HUES6 (cell line): Measurements from ENCODE around the gene TOMM34.

Experiments used
- H3K27ac ChIP-seq: 2 replicates; pipeline ENCODE4 v1.7.0; 2013; ENCODE audit warnings: low read depth, mild to moderate bottlenecking, low read length, inconsistent platforms
- H3K27me3 ChIP-seq: 2 replicates; pipeline ENCODE4 v1.6.1; 2013; ENCODE audit warnings: low read length; ENCODE audit not compliant: control insufficient read depth, insufficient read depth
- H3K36me3 ChIP-seq: 2 replicates; pipeline ENCODE4 v1.6.1; 2013; ENCODE audit warnings: low read length; ENCODE audit not compliant: control insufficient read depth, insufficient read depth
- H3K4me1 ChIP-seq: 2 replicates; pipeline ENCODE4 v1.6.1; 2013; ENCODE audit warnings: low read length; ENCODE audit not compliant: control insufficient read depth, insufficient read depth
- H3K4me3 ChIP-seq: 2 replicates; pipeline ENCODE4 v1.5.1; 2013; ENCODE audit warnings: low read depth, low read length
- H3K9ac ChIP-seq: one replicate; pipeline ENCODE4 v1.6.1; 2013; ENCODE audit warnings: mild to moderate bottlenecking, low read length
- H3K9me3 ChIP-seq: 2 replicates; pipeline ENCODE4 v1.6.1; 2013; ENCODE audit warnings: low read depth, low read length; ENCODE audit not compliant: control insufficient read depth, insufficient read depth

The TOMM34 gene

DNA sequence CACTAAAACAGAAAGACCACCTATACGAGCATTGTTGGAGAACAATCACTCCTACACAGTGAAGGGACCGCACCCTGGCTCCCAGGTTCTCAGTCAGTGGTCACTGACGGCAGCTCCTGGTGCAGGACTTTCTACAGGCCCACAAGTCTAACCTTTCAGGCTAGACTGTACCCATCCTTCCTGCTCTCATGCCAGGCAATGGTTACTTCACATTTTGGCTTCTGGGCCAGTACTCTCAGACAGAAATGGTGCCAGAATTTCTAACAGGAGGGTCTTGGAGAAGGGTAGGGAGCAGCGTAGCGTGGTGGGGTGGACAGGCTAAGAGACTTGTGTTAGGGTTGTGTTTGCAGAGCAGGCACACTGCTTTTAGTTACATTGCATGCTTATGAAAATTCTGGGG is 12.1 kb downstream of the TOMM34 start:
- H3K9me3 ChIP-seq: no peaks in the 10 kb centered on the region
- no peaks in the 10 kb centered on the region for H3K4me1 ChIP-seq
- H3K4me3 ChIP-seq: no peak overlapping the region
- no peak overlapping the region for H3K27ac ChIP-seq
- no peak overlapping the region for H3K9ac ChIP-seq
- no peaks in the 10 kb centered on the region for H3K27me3 ChIP-seq
- H3K36me3 ChIP-seq: peaks cover 95% of the 10 kb centered on the region

DNA sequence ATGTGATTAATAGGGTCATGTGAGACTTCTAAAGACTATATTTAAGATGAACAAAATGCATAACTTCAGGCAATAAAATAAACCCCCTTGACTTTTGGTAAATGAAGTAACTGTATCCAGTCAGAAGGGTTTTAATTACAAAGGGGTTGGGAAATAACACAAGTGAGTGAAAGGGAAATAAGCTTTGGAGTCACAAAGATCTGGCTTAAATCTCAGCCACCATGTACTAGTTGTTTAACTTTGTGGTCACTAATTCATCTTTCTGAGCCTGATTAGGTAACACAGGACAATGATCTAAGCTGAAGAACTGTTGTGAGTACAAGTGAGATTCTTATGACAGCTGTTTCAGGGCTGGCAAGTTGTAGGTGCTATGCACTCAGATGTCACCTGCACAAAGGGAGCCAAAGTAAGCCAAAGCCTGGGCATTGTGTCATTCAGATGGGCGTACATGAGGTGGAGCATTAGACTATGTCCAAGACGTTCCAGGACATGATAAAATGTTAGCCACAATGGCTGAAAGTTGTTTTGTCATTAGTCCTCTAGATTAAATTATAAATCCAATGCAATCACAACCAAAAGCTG is 13.8 kb downstream of the TOMM34 start:
- H3K36me3 ChIP-seq: peaks cover 95% of the 10 kb centered on the region

DNA sequence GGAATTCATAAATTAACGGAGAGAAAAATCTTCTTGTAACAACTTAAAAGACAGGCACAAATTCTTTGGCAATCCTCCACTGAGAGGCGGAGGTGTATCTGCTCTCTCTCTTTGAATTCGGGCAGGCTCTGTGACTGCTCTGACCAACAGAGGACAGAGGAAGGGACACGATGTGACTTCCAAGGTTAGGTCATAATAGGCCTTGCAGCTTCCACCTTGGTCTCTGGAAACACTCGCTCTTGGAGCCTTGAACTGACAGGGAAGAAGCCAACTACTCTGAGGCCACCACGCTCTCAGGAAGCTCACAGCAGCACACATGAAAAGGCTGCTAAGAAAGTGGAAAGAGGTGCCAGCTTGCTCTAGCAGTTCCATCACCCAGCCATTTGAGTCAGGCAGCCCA is 14.9 kb downstream of the TOMM34 start:
- Histone ChIP-seq H3K4me1 (no peaks in the 10 kb centered on the region), H3K9ac (no peak overlapping the region), H3K27ac (no peak overlapping the region), H3K4me3 (no peak overlapping the region), H3K36me3 (peaks cover 92% of the 10 kb centered on the region), H3K27me3 (no peaks in the 10 kb centered on the region), H3K9me3 (no peaks in the 10 kb centered on the region)

More for the DNA sequence above, 13.8 kb downstream of the TOMM34 start:
- Histone ChIP-seq H3K9ac (no peak overlapping the region), H3K27ac (no peak overlapping the region), H3K4me1 (no peaks in the 10 kb centered on the region), H3K9me3 (no peaks in the 10 kb centered on the region), H3K27me3 (no peaks in the 10 kb centered on the region), H3K4me3 (no peak overlapping the region)

DNA sequence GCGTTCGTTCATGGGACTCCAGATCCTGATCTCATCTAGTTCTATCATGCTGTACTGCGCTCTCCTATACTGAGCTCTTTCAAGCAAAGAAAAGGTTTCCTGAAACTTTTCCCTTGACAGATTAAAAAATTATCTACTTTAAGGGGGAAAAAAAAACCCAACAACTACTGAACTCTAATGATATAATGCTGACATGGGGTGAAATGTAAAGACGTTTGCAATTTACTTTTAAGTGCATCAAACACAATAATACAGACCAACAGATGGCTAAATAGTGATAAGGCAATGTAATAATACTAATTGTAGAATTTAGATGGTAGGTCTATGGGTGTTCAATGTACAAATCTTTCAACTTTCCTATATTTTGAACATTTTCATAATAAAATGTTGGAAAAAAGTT is 16.4 kb downstream of the TOMM34 start:
- Histone ChIP-seq H3K9me3 (no peaks in the 10 kb centered on the region), H3K36me3 (peaks cover 90% of the 10 kb centered on the region), H3K4me1 (no peaks in the 10 kb centered on the region), H3K4me3 (no peak overlapping the region), H3K27me3 (no peaks in the 10 kb centered on the region), H3K9ac (no peak overlapping the region), H3K27ac (no peak overlapping the region)

DNA sequence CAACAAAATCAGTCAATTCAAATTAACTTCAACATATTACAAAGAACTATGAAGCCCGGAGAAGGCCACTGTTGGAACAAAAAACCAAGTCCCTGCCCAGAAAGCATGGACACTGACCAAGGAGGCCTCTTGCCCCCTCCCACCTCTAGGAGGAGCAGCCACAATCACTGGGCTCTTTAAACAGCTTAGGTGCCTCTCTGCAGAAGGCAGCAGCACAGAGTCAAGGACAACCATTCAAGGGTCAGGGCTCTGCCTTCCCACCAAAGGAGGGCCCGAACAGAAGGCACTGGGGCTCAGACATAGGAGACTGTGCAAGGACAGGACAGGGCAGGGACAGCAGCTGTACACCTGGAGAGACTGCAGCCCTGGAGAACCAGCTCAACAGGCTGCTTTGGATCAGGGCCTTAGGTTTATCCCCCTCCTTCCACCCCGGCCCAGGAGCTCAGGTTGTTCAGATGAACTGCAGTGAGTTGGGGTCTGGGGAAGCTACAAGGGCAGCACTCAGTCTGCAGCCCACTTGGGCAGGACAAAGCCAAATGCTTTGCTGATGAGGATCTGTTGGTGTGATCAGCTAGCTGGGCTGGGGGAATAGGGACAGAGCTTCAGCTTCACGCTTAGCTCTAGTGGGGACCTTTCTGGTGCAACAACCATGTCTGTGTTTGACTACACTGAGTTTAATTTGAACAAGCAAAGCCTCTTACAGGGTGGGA is 17.8 kb downstream of the TOMM34 start:
- no peaks in the 10 kb centered on the region for H3K4me1 ChIP-seq
- no peak overlapping the region for H3K4me3 ChIP-seq
- no peak overlapping the region for H3K9ac ChIP-seq
- H3K27me3 ChIP-seq: no peaks in the 10 kb centered on the region
- peaks cover 90% of the 10 kb centered on the region for H3K36me3 ChIP-seq
- no peaks in the 10 kb centered on the region for H3K9me3 ChIP-seq
- H3K27ac ChIP-seq: no peak overlapping the region

DNA sequence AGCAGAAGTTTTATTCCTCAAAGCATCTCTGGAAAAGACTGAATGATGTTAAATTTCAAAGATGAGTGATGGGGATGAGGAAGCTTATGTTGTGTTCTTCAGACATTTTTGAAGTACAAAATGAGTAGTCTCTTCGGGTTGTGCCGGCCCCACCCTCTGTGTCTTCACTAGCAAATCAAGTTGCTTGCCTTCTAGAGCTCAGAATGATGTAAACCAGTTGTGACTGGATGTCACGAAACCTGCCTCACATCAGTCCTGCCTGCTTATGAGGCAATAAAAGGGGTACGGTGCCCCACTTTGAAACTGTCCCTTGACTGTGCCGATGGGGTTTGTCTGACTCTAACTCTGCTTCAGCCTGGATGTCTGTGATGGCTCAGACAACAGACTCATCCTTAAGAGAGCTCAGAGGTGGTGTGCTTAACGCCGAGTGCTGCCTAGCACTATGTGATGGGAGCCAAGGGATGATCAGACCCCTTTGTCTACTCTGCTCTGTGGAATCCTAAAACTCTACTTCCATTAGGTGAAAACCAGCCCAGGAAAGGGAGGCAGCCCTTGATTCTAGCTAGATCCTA is 19.0 kb downstream of the TOMM34 start:
- Histone ChIP-seq H3K9me3 (no peaks in the 10 kb centered on the region), H3K27me3 (no peaks in the 10 kb centered on the region), H3K36me3 (peaks cover 89% of the 10 kb centered on the region), H3K9ac (no peak overlapping the region), H3K4me3 (no peak overlapping the region), H3K27ac (no peak overlapping the region), H3K4me1 (no peaks in the 10 kb centered on the region)

DNA sequence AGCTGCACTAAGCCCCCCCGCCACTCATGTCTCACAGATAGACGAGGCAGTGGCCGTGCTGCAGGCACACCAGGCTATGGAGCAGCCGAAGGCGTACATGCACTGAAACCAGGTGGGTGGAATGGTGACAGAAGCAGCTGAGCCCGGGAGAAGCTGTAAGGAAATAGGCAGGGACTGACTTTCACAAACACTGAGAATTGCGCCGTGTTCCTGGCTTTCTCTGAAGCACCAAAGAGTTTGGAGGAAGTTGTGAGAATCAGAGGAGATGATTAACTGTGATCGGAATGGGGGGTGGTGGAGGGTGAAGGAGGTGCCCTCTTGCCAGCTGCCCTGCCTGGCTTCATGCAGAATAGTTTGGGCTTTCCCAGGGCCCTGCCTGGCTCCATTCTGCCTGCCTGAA is 21.6 kb downstream of the TOMM34 start:
- Histone ChIP-seq H3K4me3 (no peak overlapping the region), H3K9ac (no peak overlapping the region), H3K36me3 (peaks cover 90% of the 10 kb centered on the region), H3K27ac (no peak overlapping the region), H3K9me3 (no peaks in the 10 kb centered on the region), H3K27me3 (no peaks in the 10 kb centered on the region), H3K4me1 (no peaks in the 10 kb centered on the region)

DNA sequence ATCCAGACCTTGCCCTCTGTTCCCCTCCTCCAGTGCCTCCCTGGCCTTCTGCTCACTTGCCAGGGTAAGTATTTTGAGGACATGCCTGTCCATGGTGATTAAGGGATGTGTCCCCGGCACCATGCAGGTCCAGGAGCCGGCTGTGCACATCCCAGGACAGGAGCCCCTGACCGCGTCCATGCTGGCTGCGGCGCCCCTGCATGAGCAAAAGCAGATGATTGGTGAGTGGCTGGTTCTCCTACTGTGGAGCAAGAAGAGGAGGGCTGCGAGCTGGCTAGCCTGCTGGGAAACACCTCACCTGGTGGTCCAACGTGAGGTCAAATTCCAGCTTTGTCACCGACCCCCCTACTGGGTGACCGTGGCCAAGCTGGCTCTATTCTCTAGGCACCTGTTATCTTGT is 23.7 kb downstream of the TOMM34 start:
- Histone ChIP-seq H3K9me3 (no peaks in the 10 kb centered on the region), H3K27me3 (no peaks in the 10 kb centered on the region), H3K4me1 (no peaks in the 10 kb centered on the region), H3K36me3 (peaks cover 87% of the 10 kb centered on the region), H3K9ac (no peak overlapping the region), H3K27ac (no peak overlapping the region), H3K4me3 (no peak overlapping the region)

DNA sequence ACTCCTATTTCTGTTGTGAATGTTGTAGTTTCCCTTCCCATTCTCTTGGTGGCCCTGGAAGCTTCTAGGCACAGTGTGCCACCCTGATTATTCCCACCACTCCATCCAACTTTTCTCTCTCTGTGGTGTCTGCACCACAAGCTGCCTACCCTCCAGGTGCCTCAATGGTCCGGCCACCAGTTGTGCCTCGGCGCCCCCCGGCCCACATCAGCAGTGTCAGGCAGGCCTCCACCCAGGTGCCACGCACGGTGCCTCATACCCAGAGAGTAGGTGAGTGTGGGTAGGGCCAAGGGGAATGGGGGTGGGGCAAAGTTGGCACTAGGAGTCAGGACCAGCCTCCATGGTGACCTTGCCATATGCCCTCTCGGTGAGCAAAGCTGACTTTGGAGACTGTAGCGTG is 27.3 kb downstream of the TOMM34 start:
- H3K27ac ChIP-seq: no peak overlapping the region
- peaks cover 70% of the 10 kb centered on the region for H3K36me3 ChIP-seq
- H3K27me3 ChIP-seq: no peaks in the 10 kb centered on the region
- no peak overlapping the region for H3K4me3 ChIP-seq
- no peak overlapping the region for H3K9ac ChIP-seq
- no peaks in the 10 kb centered on the region for H3K4me1 ChIP-seq
- H3K9me3 ChIP-seq: no peaks in the 10 kb centered on the region

DNA sequence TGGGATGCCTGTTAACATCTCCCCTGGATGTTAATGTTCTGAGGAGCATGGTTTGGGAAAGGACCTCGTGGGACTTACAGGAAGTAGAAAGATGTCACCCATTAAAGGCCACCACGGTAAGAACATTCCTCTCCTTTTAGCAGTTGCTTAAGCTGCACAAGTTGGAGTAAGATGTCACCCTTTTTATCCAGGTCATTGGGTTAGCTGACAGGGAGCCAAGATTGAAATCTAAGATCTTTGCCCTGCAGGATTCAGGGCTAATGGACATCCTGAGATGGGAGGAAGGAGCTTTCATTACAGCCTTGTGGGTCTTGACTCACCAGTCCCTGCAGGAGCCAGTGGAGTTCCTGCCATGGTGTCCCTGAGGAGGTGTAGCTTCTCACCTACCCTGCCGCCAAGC is 28.3 kb downstream of the TOMM34 start:
- Histone ChIP-seq H3K36me3 (peaks cover 63% of the 10 kb centered on the region), H3K4me3 (no peak overlapping the region), H3K27me3 (no peaks in the 10 kb centered on the region), H3K4me1 (no peaks in the 10 kb centered on the region), H3K27ac (no peak overlapping the region), H3K9ac (no peak overlapping the region), H3K9me3 (no peaks in the 10 kb centered on the region)

DNA sequence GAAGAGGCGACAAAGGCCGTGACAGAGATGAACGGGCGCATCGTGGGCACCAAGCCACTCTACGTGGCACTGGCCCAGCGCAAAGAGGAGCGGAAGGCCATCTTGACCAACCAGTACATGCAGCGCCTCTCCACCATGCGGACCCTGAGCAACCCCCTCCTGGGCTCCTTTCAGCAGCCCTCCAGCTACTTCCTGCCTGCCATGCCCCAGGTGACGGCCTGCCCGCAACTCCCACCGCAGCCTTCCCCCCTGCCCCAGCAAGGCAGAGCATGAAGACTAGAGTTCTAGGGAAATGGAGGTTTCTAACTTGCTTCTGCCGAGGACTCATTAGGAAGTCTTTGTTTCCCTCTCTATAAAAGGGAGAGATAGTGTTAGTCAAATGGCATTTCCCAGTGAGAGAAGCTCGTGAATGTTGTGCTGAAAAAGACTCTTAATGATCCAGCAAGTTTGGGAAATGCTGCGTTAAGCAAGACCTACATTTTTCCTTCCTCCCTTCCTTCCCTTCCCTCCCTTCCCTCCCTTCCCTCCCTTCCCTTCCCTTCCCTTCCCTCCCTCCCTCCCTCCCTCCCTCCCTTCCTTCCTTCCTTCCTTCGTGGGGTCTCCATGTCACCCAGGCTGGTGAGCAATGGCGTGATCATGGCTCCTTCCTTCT is 29.6 kb downstream of the TOMM34 start:
- Histone ChIP-seq H3K4me3 (no peak overlapping the region), H3K36me3 (peaks cover 54% of the 10 kb centered on the region), H3K4me1 (no peaks in the 10 kb centered on the region), H3K9ac (no peak overlapping the region), H3K27me3 (no peaks in the 10 kb centered on the region), H3K9me3 (no peaks in the 10 kb centered on the region), H3K27ac (no peak overlapping the region)
